HG02981 (cell line): ENCODE results near the gene UVRAG.

Experiments
- ATAC-seq: cut with Tn5 transposase; IDR thresholded peaks from one replicate; pipeline ENCODE4 v1.9.1; 2021; ENCODE audit warnings: mild to moderate bottlenecking, moderate library complexity; ENCODE audit not compliant: unreplicated experiment

UVRAG gene

GRCh38 chr11:75802913-75803820 lies 11.8 kb upstream of the UVRAG start:
- ATAC-seq, result no peak

GRCh38 chr11:75809111-75809510 lies 5.9 kb upstream of the UVRAG start:
- no peak for ATAC-seq

- ATAC-seq, result no peak
Measured at GRCh38 chr11:75809991-75810390, 5.0 kb upstream of the UVRAG start.

- ATAC-seq, result no peak
Measured at GRCh38 chr11:75810637-75811390, 4.2 kb upstream of the UVRAG start.

GRCh38 chr11:75811485-75811884 lies 3.5 kb upstream of the UVRAG start:
- ATAC-seq, result no peak

- no peak for ATAC-seq
Measured at GRCh38 chr11:75812542-75813040, 2.4 kb upstream of the UVRAG start.

- ATAC-seq, result no peak
Measured at GRCh38 chr11:75813124-75813523, 1.9 kb upstream of the UVRAG start.

GRCh38 chr11:75813622-75814039 lies 1.4 kb upstream of the UVRAG start:
- ATAC-seq, result no peak

- ATAC-seq, result peak; percentile 25
Measured at GRCh38 chr11:75814363-75814676, 690 bp upstream of the UVRAG start.

GRCh38 chr11:75815345-75816168 lies 547 bp downstream of the UVRAG start:
- peak; percentile 13 for ATAC-seq

GRCh38 chr11:75816561-75817239 lies 1.7 kb downstream of the UVRAG start:
- no peak for ATAC-seq

- no peak for ATAC-seq
Measured at GRCh38 chr11:75820645-75821044, 5.6 kb downstream of the UVRAG start.

- no peak for ATAC-seq
Measured at GRCh38 chr11:75821202-75821601, 6.2 kb downstream of the UVRAG start.

GRCh38 chr11:75822541-75822940 lies 7.5 kb downstream of the UVRAG start:
- ATAC-seq, result no peak

- no peak for ATAC-seq
Measured at GRCh38 chr11:75823415-75823814, 8.4 kb downstream of the UVRAG start.

- ATAC-seq, result no peak
Measured at GRCh38 chr11:75823946-75824345, 8.9 kb downstream of the UVRAG start.

- ATAC-seq, result no peak
Measured at GRCh38 chr11:75826461-75827230, 11.6 kb downstream of the UVRAG start.

GRCh38 chr11:75827562-75827961 lies 12.6 kb downstream of the UVRAG start:
- ATAC-seq, result no peak

- ATAC-seq, result no peak
Measured at GRCh38 chr11:75831915-75832502, 17.0 kb downstream of the UVRAG start.
